ENCODE data around the gene ALPK3. TPM values are rescaled to one million over a fixed set of nuclear protein-coding genes. Genes with fewer than 3 reads are reported as not detected.
A peak's percentile ranks its signal among the peaks of the same experiment; 100 is the strongest.

ALPK3 gene
- total and polyA plus RNA-seq, 9 of the 15 experiments (the other 6 are each of a cell fraction or from before 2014, with no cell fraction given): 0.04 to 1.0 (median 0.07) TPM; not detected in 2

GRCh38 chr15:84878504-84878903, 61.3 kb downstream of the ALPK3 start (continued):
- peak; percentile 72 for TF ChIP-seq REST (IDR thresholded peaks at IDR 0.05; ENCODE audit: borderline replicate concordance)
- TF ChIP-seq REST (CRISPR knock-in tag; IDR thresholded peaks at IDR 0.05; ENCODE audit: low read depth): no peak
- TF ChIP-seq YY1 (IDR thresholded peaks at IDR 0.05; ENCODE audit: borderline replicate concordance in 1 of 3, control insufficient read depth in 1 of 3, extremely low read depth in 1 of 3, insufficient read depth in 3 of 3, insufficient read length in 1 of 3, insufficient replicate concordance in 2 of 3, low read depth in 1 of 3, low read length in 2 of 3): peak in 1 of 3 experiments; percentile 29
- TF ChIP-seq GTF2A2 (tag; IDR thresholded peaks at IDR 0.05): no peak
- TF ChIP-seq ZBTB26 (CRISPR knock-in tag; IDR thresholded peaks at IDR 0.05): no peak
- TF ChIP-seq RCOR1 (IDR thresholded peaks at IDR 0.05; ENCODE audit: borderline replicate concordance in 1 of 2, low read depth in 2 of 2, low read length in 2 of 2): peak in 1 of 2 experiments; percentile 51; a peak in 1 of 4 replicates
- peak; percentile 74 to 91 for TF ChIP-seq RAD21 (CRISPR knock-in tag; conservative IDR thresholded peaks at IDR 0.05 in 1 of 2, IDR thresholded peaks at IDR 0.05 in 1 of 2)
- no peak for TF ChIP-seq FOS (IDR thresholded peaks at IDR 0.05; ENCODE audit: extremely low read depth, insufficient read length)
- TF ChIP-seq CGGBP1 (CRISPR knock-in tag; IDR thresholded peaks at IDR 0.05): no peak
- peak; percentile 56; the same call in 1 of the 2 replicates for TF ChIP-seq XRCC5 (IDR thresholded peaks at IDR 0.05; ENCODE audit: low read depth, low read length)
- no peak for TF ChIP-seq XRCC4 (IDR thresholded peaks at IDR 0.05; ENCODE audit: extremely low read depth, insufficient read depth, insufficient read length)
- peak; percentile 27; the same call in 1 of the 2 replicates for TF ChIP-seq GATA2 (CRISPR knock-in tag; IDR thresholded peaks at IDR 0.05)
- TF ChIP-seq DEAF1 (CRISPR knock-in tag; IDR thresholded peaks at IDR 0.05): peak; percentile 18; the same call in 1 of the 2 replicates

Measured in K562 (cell line).